H1 (cell line): Measurements from ENCODE around the gene SGCG. TPM values are rescaled to one million over a fixed set of nuclear protein-coding genes. Genes with fewer than 3 reads are reported as not detected.

Experiments used
- CTCF ChIA-PET: fragments of 300-600 bp; sonication (Branson Sonifier 250); formaldehyde crosslinking; loops from one replicate; lab custom pipeline; 2021; ENCODE audit not compliant: partially characterized antibody; lab: Charles Lee
- POLR2A ChIA-PET: fragments of 300-600 bp; sonication (Branson Sonifier 250); formaldehyde crosslinking; loops from one replicate; lab custom pipeline; 2021; ENCODE audit warnings: inconsistent platforms; ENCODE audit not compliant: partially characterized antibody; lab: Charles Lee
- DNase-seq, 2 experiments: peaks; one replicate each; pipeline versions ENCODE4 v3.0.0 to v3.0.0-alpha.2; 2010 to 2022; ENCODE audit warnings: low spot score in 2 of 2, low read depth in 1 of 2, mixed read lengths in 1 of 2
- FAIRE-seq: peaks from 2 replicates; lab custom pipeline; 2011; peaks lifted over from hg19 to GRCh38; lab: Jason Lieb, UNC
- H2AFZ ChIP-seq: 2 replicates; pipeline ENCODE4 v1.8.1; 2012; ENCODE audit warnings: low read length, inconsistent platforms
- H2AK5ac ChIP-seq: 2 replicates; pipeline ENCODE4 v1.6.1; 2013; ENCODE audit warnings: low read depth, low read length
- H2BK120ac ChIP-seq: replicated peaks from 2 replicates; pipeline ENCODE3; 2013; ENCODE audit warnings: low read depth, low read length, inconsistent platforms
- H2BK12ac ChIP-seq: 2 replicates; pipeline ENCODE4 v1.6.1; 2013; ENCODE audit warnings: low read depth, low read length
- H2BK15ac ChIP-seq: 2 replicates; pipeline ENCODE4 v1.6.1; 2013; ENCODE audit warnings: low read length
- H2BK20ac ChIP-seq: 2 replicates; pipeline ENCODE4 v1.6.1; 2013; ENCODE audit warnings: low read length
- H2BK5ac ChIP-seq: 2 replicates; pipeline ENCODE4 v1.6.1; 2013; ENCODE audit warnings: low read depth, low read length
- H3K14ac ChIP-seq: 2 replicates; pipeline ENCODE4 v1.6.1; 2013; ENCODE audit warnings: inconsistent platforms; ENCODE audit not compliant: insufficient read length
- H3K18ac ChIP-seq: 2 replicates; pipeline ENCODE4 v1.6.1; 2013; ENCODE audit warnings: low read length; ENCODE audit errors: extremely low read depth
- H3K23ac ChIP-seq: 2 replicates; pipeline ENCODE4 v1.6.1; 2013; ENCODE audit warnings: inconsistent platforms; ENCODE audit not compliant: insufficient read length
- H3K23me2 ChIP-seq: 2 replicates; pipeline ENCODE4 v1.6.1; 2013; ENCODE audit warnings: low read depth, low read length
- H3K27ac ChIP-seq: 2 replicates; pipeline ENCODE4 v1.6.1; 2011; ENCODE audit warnings: low read depth, low read length, inconsistent platforms
- H3K27me3 ChIP-seq, 4 experiments: replicated peaks in 1 of 4; 1 replicate in 1 of 4; 2 replicates in 3 of 4; pipeline versions ENCODE4 v1.6.1 to v1.8.1; 2011 to 2013; ENCODE audit warnings: low read length in 3 of 4, mild to moderate bottlenecking in 3 of 4, inconsistent platforms in 2 of 4, mixed read lengths in 2 of 4, moderate library complexity in 1 of 4; ENCODE audit not compliant: control insufficient read depth in 3 of 4, insufficient read depth in 3 of 4; ENCODE audit errors: extremely low read depth in 1 of 4
- H3K36me3 ChIP-seq, 4 experiments: 2 replicates each; pipeline versions ENCODE4 v1.6.1 to v1.8.1; 2011 to 2013; ENCODE audit warnings: mild to moderate bottlenecking in 4 of 4, low read length in 3 of 4, moderate library complexity in 2 of 4, control low read depth in 1 of 4, inconsistent platforms in 1 of 4; ENCODE audit not compliant: insufficient read depth in 4 of 4, control insufficient read depth in 2 of 4
- H3K4ac ChIP-seq: replicated peaks from 2 replicates; pipeline ENCODE3; 2013; ENCODE audit warnings: low read length, low read depth, mixed read lengths, inconsistent platforms; ENCODE audit not compliant: insufficient read length
- H3K4me1 ChIP-seq, 4 experiments: replicated peaks in 1 of 4; 1 replicate in 1 of 4; 2 replicates in 3 of 4; pipeline versions ENCODE4 v1.6.1 to v1.8.1; 2011 to 2013; ENCODE audit warnings: low read length in 3 of 4, inconsistent platforms in 2 of 4, mixed read lengths in 1 of 4; ENCODE audit not compliant: insufficient read depth in 4 of 4, control insufficient read depth in 3 of 4
- H3K4me2 ChIP-seq, 2 experiments: 2 replicates each; pipeline versions ENCODE4 v1.6.1 to v1.8.1; 2011 to 2013; ENCODE audit warnings: low read depth in 2 of 2, low read length in 2 of 2, control low read depth in 1 of 2, inconsistent platforms in 1 of 2, mild to moderate bottlenecking in 1 of 2; ENCODE audit not compliant: insufficient read depth in 1 of 2
- H3K4me3 ChIP-seq, 4 experiments: fragments of 200-600, 300-600 bp in 1 of 4; sonication (generic), shearing (Covaris generic), sonication (Bioruptor Twin) in 1 of 4; 2 replicates each; pipeline versions ENCODE4 v1.5.1 to v1.8.1; 2011 to 2016; ENCODE audit warnings: low read length in 4 of 4, low read depth in 3 of 4, control low read depth in 2 of 4, inconsistent platforms in 2 of 4, mild to moderate bottlenecking in 2 of 4, mixed read lengths in 1 of 4, moderate library complexity in 1 of 4; ENCODE audit not compliant: insufficient read depth in 2 of 4; ENCODE audit errors: extremely low read depth in 1 of 4
- H3K56ac ChIP-seq: replicated peaks from 2 replicates; pipeline ENCODE3; 2013; ENCODE audit warnings: low read depth, mild to moderate bottlenecking, mixed read lengths, low read length, inconsistent platforms; ENCODE audit not compliant: insufficient read length
- H3K79me1 ChIP-seq: 2 replicates; pipeline ENCODE4 v1.6.1; 2013; ENCODE audit warnings: low read depth, low read length, control low read depth
- H3K79me2 ChIP-seq, 2 experiments: 2 replicates each; pipeline versions ENCODE4 v1.6.1 to v1.8.1; 2012 to 2013; ENCODE audit warnings: low read length in 2 of 2, mild to moderate bottlenecking in 2 of 2, inconsistent platforms in 1 of 2; ENCODE audit not compliant: insufficient read depth in 2 of 2, control insufficient read depth in 1 of 2
- H3K9ac ChIP-seq, 4 experiments: replicated peaks in 1 of 4; 1 replicate in 1 of 4; 2 replicates in 3 of 4; pipeline versions ENCODE4 v1.6.1 to v1.8.1; 2011 to 2013; ENCODE audit warnings: low read depth in 3 of 4, low read length in 3 of 4, control low read depth in 2 of 4, mild to moderate bottlenecking in 2 of 4, moderate library complexity in 2 of 4, inconsistent platforms in 1 of 4; ENCODE audit errors: extremely low read depth in 1 of 4
- H3K9me3 ChIP-seq, 2 experiments: 2 replicates each; pipeline versions ENCODE4 v1.6.1 to v1.8.1; 2012 to 2013; ENCODE audit warnings: mild to moderate bottlenecking in 2 of 2, moderate library complexity in 2 of 2, control low read depth in 1 of 2, inconsistent platforms in 1 of 2, low read depth in 1 of 2, low read length in 1 of 2, mixed read lengths in 1 of 2; ENCODE audit not compliant: insufficient read depth in 2 of 2
- H4K20me1 ChIP-seq, 2 experiments: replicated peaks in 1 of 2; 2 replicates each; pipeline versions ENCODE3 to v1.8.1; 2011 to 2013; ENCODE audit warnings: inconsistent platforms in 2 of 2, low read length in 2 of 2, mild to moderate bottlenecking in 1 of 2; ENCODE audit not compliant: insufficient read depth in 2 of 2, control insufficient read depth in 1 of 2
- H4K5ac ChIP-seq: 2 replicates; pipeline ENCODE4 v1.6.1; 2013; ENCODE audit warnings: low read length, low read depth, mixed read lengths, inconsistent platforms; ENCODE audit not compliant: insufficient read length
- H4K8ac ChIP-seq: 2 replicates; pipeline ENCODE4 v1.8.0; 2013; ENCODE audit warnings: mild to moderate bottlenecking, moderate library complexity, low read length, inconsistent platforms; ENCODE audit not compliant: insufficient read depth; ENCODE audit errors: extremely low read depth
- H4K91ac ChIP-seq: replicated peaks from 2 replicates; pipeline ENCODE3; 2013; ENCODE audit warnings: low read length, mixed read lengths, inconsistent platforms; ENCODE audit not compliant: insufficient read length
- BRCA1 ChIP-seq: IDR thresholded peaks from 2 replicates; pipeline ENCODE4 v1.6.1; 2012; ENCODE audit warnings: low read depth, low read length, improper control_type of control experiment
- CBX8 ChIP-seq: fragments of 300-800, 300-1000 bp; sonication (generic); IDR thresholded peaks from 2 replicates; pipeline ENCODE4 v1.7.1; 2016; ENCODE audit warnings: low read depth, low read length, borderline replicate concordance
- HDAC6 ChIP-seq: IDR thresholded peaks from one replicate; pipeline ENCODE4 v1.7.1; 2012; ENCODE audit warnings: low read depth, mild to moderate bottlenecking, inconsistent platforms, low read length, moderate library complexity
- POU5F1 ChIP-seq: IDR thresholded peaks from 2 replicates; pipeline ENCODE4 v1.6.1; 2011; ENCODE audit warnings: low read depth, mild to moderate bottlenecking, low read length, moderate library complexity
- RBBP5 ChIP-seq: IDR thresholded peaks from 2 replicates; pipeline ENCODE4 v1.7.1; 2012; ENCODE audit warnings: low read depth, mild to moderate bottlenecking, inconsistent platforms, low read length, moderate library complexity, borderline replicate concordance
- RNF2 ChIP-seq: fragments of 200-900, 300-1000 bp; sonication (generic); IDR thresholded peaks from 2 replicates; pipeline ENCODE4 v1.7.1; 2016; ENCODE audit warnings: borderline replicate concordance, low read depth, mild to moderate bottlenecking, antibody characterized with exemption, low read length; ENCODE audit not compliant: poor library complexity, severe bottlenecking; ENCODE audit errors: missing control alignments
- SIN3A ChIP-seq, 2 experiments: IDR thresholded peaks in 1 of 2; conservative IDR thresholded peaks in 1 of 2; 2 replicates each; pipeline ENCODE4 v1.6.1; 2011 to 2012; ENCODE audit warnings: low read length in 2 of 2, improper control_type of control experiment in 1 of 2, low read depth in 1 of 2, mild to moderate bottlenecking in 1 of 2
- SIX5 ChIP-seq: IDR thresholded peaks from 2 replicates; pipeline ENCODE4 v1.6.1; 2011; ENCODE audit warnings: mild to moderate bottlenecking, low read depth, low read length
- SRF ChIP-seq: IDR thresholded peaks from 2 replicates; pipeline ENCODE4 v1.6.1; 2011; ENCODE audit warnings: mild to moderate bottlenecking, low read depth, low read length, moderate library complexity
- YY1 ChIP-seq: IDR thresholded peaks from 2 replicates; pipeline ENCODE4 v1.6.1; 2011; ENCODE audit warnings: low read depth, mild to moderate bottlenecking, low read length
- ZNF274 ChIP-seq: IDR thresholded peaks from 2 replicates; pipeline ENCODE4 v1.7.0; 2012; ENCODE audit warnings: low read length, borderline replicate concordance; ENCODE audit errors: extremely low read depth
- WGBS, 2 experiments: shearing (Covaris generic) in 1 of 2; methylation state at CpG; one replicate each; pipeline versions ENCODE4 v1.1.6 to v1.1.7; 2013 to 2015; ENCODE audit warnings: low lambda C conversion rate in 2 of 2, mixed read lengths in 2 of 2, inconsistent platforms in 1 of 2, low coverage in 1 of 2, missing lambda C conversion rate in 1 of 2; ENCODE audit not compliant: insufficient replicate concordance in 2 of 2, insufficient coverage in 1 of 2, insufficient read length in 1 of 2; ENCODE audit errors: extremely low coverage in 1 of 2, missing lambda C conversion rate in 1 of 2; 5-methylcytosine and 5-hydroxymethylcytosine counted together
- polyA plus RNA-seq, 7 experiments: library from polyadenylated mRNA; depleted of rRNA in 3 of 7; stranded (reverse) in 5 of 7; unstranded in 2 of 7; fragments of >200 nt in 5 of 7; fragments of 200-250 nt in 2 of 7; gene quantifications; 1 replicate in 5 of 7; 2 replicates in 1 of 7; 4 replicates in 1 of 7; pipeline versions ENCODE4 v1.2.1 to v1.2.3, GENCODE V29; 2011 to 2013; ENCODE audit warnings: missing spikeins in 2 of 7, mixed read lengths in 2 of 7
- total RNA-seq: library from RNA; stranded (reverse); fragmentation: NEBNext Ultra II Directional; extraction: Animal tissue kit (Norgen Biotek cat#: 25700); gene quantifications from 2 replicates; pipeline ENCODE4 v1.2.1, GENCODE V29; 2021

Gene SGCG
- total and polyA plus RNA-seq, 2 of the 8 experiments (the other 6 are each of a cell fraction or from before 2014, with no cell fraction given) = 0.05 TPM; not detected in 1

GRCh38 chr13:23319883-23320224 lies 139.1 kb downstream of the SGCG start:
- Histone ChIP-seq H2BK15ac (no peak overlapping the region), H3K18ac (no peak overlapping the region), H3K9ac (no peak overlapping the region), H2AFZ (no peak overlapping the region), H2AK5ac (no peak overlapping the region), H3K56ac (no peak overlapping the region), H3K36me3 (no peaks in the 10 kb centered on the region), H4K5ac (no peak overlapping the region), H3K79me1 (no peaks in the 10 kb centered on the region), H3K27me3 (no peaks in the 10 kb centered on the region), H2BK20ac (no peak overlapping the region), H4K91ac (no peak overlapping the region), H3K4me1 (peaks cover 0 to 9% (median 3%) of the 10 kb centered on the region in 4 experiments; a peak in 4 of 7 replicates), H3K79me2 (no peaks in the 10 kb centered on the region), H3K4ac (no peak overlapping the region), H3K27ac (no peak overlapping the region), H3K4me2 (no peak overlapping the region), H3K9me3 (no peaks in the 10 kb centered on the region), H2BK12ac (no peak overlapping the region), H4K8ac (no peak overlapping the region), H4K20me1 (no peaks in the 10 kb centered on the region), H3K4me3 (no peak overlapping the region), H3K14ac (no peak overlapping the region), H3K23ac (no peak overlapping the region), H2BK120ac (no peak overlapping the region), H3K23me2 (no peaks in the 10 kb centered on the region), H2BK5ac (no peak overlapping the region)
- no peak for DNase-seq
- CTCF ChIA-PET = interaction anchor here (0.7 to 1.4 kb wide), 2 partner anchors 137 to 519 kb away, joined by 3 to 4 read pairs; no protein-coding TSS in a partner anchor
- WGBS, 2 experiments = 90% methylated on average over 3 of the region's 3 CpGs; no CpG with 5 or more reads in 1 of the 2 experiments
- no peak for FAIRE-seq
- POLR2A ChIA-PET = no interaction called here
- TF ChIP-seq BRCA1 (no peak), RBBP5 (no peak), YY1 (no peak), POU5F1 (no peak), SIX5 (no peak), SRF (no peak), RNF2 (no peak), ZNF274 (no peak), SIN3A (conservative IDR thresholded peaks at IDR 0.05 in 1 of 2, IDR thresholded peaks at IDR 0.05 in 1 of 2; ENCODE audit: low read depth in 1 of 2, low read length in 2 of 2) (no peak), HDAC6 (no peak), CBX8 (no peak)
